Ovary (tissue), 3 donors: ENCODE data around the gene WDR1.

Experiments used
- POLR2A ChIP-seq: fragments of 450-650 bp; IDR thresholded peaks from one replicate; pipeline ENCODE4 v1.6.1; 2017; ENCODE audit warnings: antibody characterized with exemption, mild to moderate bottlenecking, moderate library complexity
- TF ChIP-seq, protein P1 (sequence below), 3 donors: fragments of 450-650 bp in 2 of 3; fragments of 200-600 bp in 1 of 3; IDR thresholded peaks; one replicate each; pipeline versions ENCODE4 v1.5.1 to v1.8.0; 2016 to 2022; ENCODE audit warnings: antibody characterized with exemption in 3 of 3, mild to moderate bottlenecking in 1 of 3
- donor health status: DM: no; HTN: no; CAD: no.

DNA sequence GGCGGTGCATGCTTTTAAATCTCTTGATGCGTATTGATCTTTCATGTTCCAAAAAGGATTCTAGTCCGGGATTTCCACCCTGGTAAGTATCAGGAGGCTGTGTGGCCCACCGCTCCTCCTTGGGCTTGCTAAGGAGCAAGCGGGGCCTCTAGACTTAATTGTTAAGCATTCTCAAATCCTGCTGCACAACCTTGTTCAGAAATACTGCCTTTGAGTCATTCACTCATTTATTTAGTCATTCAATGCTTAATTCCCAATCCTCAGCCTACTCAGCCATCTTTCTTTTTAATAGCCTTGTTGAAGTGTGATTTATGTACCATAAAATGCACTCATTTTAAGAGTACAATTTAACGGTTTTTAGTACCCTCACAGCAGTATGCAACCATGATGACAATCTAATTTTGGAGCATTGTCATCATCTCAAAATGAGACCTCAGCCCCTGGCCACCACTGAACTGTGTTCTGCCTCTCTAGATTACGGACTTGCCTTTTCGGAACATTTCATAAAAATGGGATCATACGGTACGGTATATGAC, 79.7 kb downstream of the WDR1 start:
- no peak for TF ChIP-seq POLR2A
- TF ChIP-seq, protein P1, sequence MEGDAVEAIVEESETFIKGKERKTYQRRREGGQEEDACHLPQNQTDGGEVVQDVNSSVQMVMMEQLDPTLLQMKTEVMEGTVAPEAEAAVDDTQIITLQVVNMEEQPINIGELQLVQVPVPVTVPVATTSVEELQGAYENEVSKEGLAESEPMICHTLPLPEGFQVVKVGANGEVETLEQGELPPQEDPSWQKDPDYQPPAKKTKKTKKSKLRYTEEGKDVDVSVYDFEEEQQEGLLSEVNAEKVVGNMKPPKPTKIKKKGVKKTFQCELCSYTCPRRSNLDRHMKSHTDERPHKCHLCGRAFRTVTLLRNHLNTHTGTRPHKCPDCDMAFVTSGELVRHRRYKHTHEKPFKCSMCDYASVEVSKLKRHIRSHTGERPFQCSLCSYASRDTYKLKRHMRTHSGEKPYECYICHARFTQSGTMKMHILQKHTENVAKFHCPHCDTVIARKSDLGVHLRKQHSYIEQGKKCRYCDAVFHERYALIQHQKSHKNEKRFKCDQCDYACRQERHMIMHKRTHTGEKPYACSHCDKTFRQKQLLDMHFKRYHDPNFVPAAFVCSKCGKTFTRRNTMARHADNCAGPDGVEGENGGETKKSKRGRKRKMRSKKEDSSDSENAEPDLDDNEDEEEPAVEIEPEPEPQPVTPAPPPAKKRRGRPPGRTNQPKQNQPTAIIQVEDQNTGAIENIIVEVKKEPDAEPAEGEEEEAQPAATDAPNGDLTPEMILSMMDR (IDR thresholded peaks at IDR 0.05): no peak
